GM23338 (cell line): ENCODE data around the gene GALR2. TPM values are rescaled to one million over a fixed set of nuclear protein-coding genes. Genes with fewer than 3 reads are reported as not detected.
A peak's percentile ranks its signal among the peaks of the same experiment; 100 is the strongest.

Experiments used
- ATAC-seq: fragments of 200-7000 bp; cut with Tn5 transposase; 3 replicates; pipeline ENCODE4 v1.9.1; 2020
- DNase-seq: peaks from one replicate; pipeline ENCODE4 v3.0.0-alpha.2; 2015; ENCODE audit warnings: low spot score
- H2AFZ ChIP-seq: fragments of 200-600 bp; sonication (generic); 2 replicates; pipeline ENCODE4 v1.8.0; 2016; ENCODE audit warnings: antibody characterized with exemption, mild to moderate bottlenecking, moderate library complexity
- H3F3A ChIP-seq: fragments of 200-600 bp; sonication (generic); replicated peaks from 2 replicates; pipeline ENCODE4 v1.8.0; 2017; ENCODE audit warnings: antibody characterized with exemption, mixed run types, low read depth
- H3K27ac ChIP-seq: fragments of 200-600 bp; sonication (generic); 2 replicates; pipeline ENCODE4 v1.6.1; 2016; ENCODE audit warnings: low read depth
- H3K27me3 ChIP-seq: fragments of 200-600 bp; sonication (generic); 2 replicates; pipeline ENCODE4 v1.8.0; 2016; ENCODE audit warnings: mild to moderate bottlenecking, mixed run types, moderate library complexity; ENCODE audit not compliant: insufficient read depth
- H3K36me3 ChIP-seq: fragments of 200-600 bp; sonication (generic); 2 replicates; pipeline ENCODE4 v1.8.0; 2016; ENCODE audit warnings: mild to moderate bottlenecking; ENCODE audit not compliant: insufficient read depth
- H3K4me1 ChIP-seq: fragments of 200-600 bp; sonication (generic); 2 replicates; pipeline ENCODE4 v1.8.0; 2016; ENCODE audit warnings: mild to moderate bottlenecking, moderate library complexity; ENCODE audit not compliant: insufficient read depth
- H3K4me2 ChIP-seq: fragments of 200-600 bp; sonication (generic); 2 replicates; pipeline ENCODE4 v1.7.1; 2017; ENCODE audit warnings: mixed run types
- H3K4me3 ChIP-seq: fragments of 200-600 bp; sonication (generic); 2 replicates; pipeline ENCODE4 v1.6.1; 2016; ENCODE audit warnings: mixed run types
- H3K79me2 ChIP-seq: fragments of 200-600 bp; sonication (generic); replicated peaks from 2 replicates; pipeline ENCODE4 v1.8.0; 2017; ENCODE audit warnings: mild to moderate bottlenecking; ENCODE audit not compliant: insufficient read depth
- H3K9me2 ChIP-seq: fragments of 200-600 bp; sonication (generic); 2 replicates; pipeline ENCODE4 v1.8.0; 2017; ENCODE audit not compliant: insufficient read depth
- H4K20me1 ChIP-seq: fragments of 200-600 bp; sonication (generic); replicated peaks from 2 replicates; pipeline ENCODE4 v1.8.0; 2017; ENCODE audit warnings: mild to moderate bottlenecking; ENCODE audit not compliant: insufficient read depth
- H3K27ac Mint-ChIP-seq: 2 replicates; pipeline ENCODE4 v1.8.0; 2020; ENCODE audit warnings: inconsistent platforms, mild to moderate bottlenecking, moderate library complexity, mixed read lengths
- H3K27me3 Mint-ChIP-seq: 3 replicates; pipeline ENCODE4 v1.8.0; 2022; ENCODE audit warnings: low read depth, mild to moderate bottlenecking, moderate library complexity, mixed read lengths, inconsistent platforms; ENCODE audit not compliant: insufficient read depth, poor library complexity
- H3K36me3 Mint-ChIP-seq: 3 replicates; pipeline ENCODE4 v1.8.0; 2021; ENCODE audit warnings: low read depth, mild to moderate bottlenecking, inconsistent platforms, moderate library complexity, mixed read lengths
- H3K4me1 Mint-ChIP-seq: 3 replicates; pipeline ENCODE4 v1.8.0; 2020; ENCODE audit warnings: mild to moderate bottlenecking, inconsistent platforms, mixed read lengths
- H3K4me3 Mint-ChIP-seq: 3 replicates; pipeline ENCODE4 v1.8.0; 2021; ENCODE audit warnings: moderate library complexity, mild to moderate bottlenecking, inconsistent platforms, mixed read lengths
- H3K9me3 Mint-ChIP-seq: 3 replicates; pipeline ENCODE4 v1.8.0; 2020; ENCODE audit warnings: moderate library complexity, mild to moderate bottlenecking, inconsistent platforms, mixed read lengths
- CREB1 ChIP-seq: fragments of 250-450 bp; sonication (Bioruptor Pico); IDR thresholded peaks from 2 replicates; pipeline ENCODE4 v1.5.0; 2020; ENCODE audit warnings: low read depth, mild to moderate bottlenecking, moderate library complexity
- CTCF ChIP-seq, 2 experiments: fragments of 200-600 bp in 1 of 2; sonication (generic) in 1 of 2; conservative IDR thresholded peaks; 2 replicates each; pipeline versions ENCODE4 v1.5.1 to v1.6.1; 2016 to 2017; ENCODE audit warnings: antibody characterized with exemption in 2 of 2, low read depth in 2 of 2, mild to moderate bottlenecking in 2 of 2, moderate library complexity in 1 of 2
- ETS1 ChIP-seq: IDR thresholded peaks from 2 replicates; pipeline ENCODE4 v1.6.1; 2016; ENCODE audit warnings: antibody characterized with exemption
- EZH2 ChIP-seq: fragments of 200-600 bp; sonication (generic); IDR thresholded peaks from one replicate; pipeline ENCODE4 v1.8.0; 2017; ENCODE audit warnings: antibody characterized with exemption, mild to moderate bottlenecking, low read depth; ENCODE audit not compliant: unreplicated experiment
- EZH2phosphoT487 ChIP-seq: fragments of 200-600 bp; sonication (generic); IDR thresholded peaks from one replicate; pipeline ENCODE4 v1.8.1; 2018; ENCODE audit warnings: antibody characterized with exemption; ENCODE audit not compliant: unreplicated experiment
- JUNB ChIP-seq: IDR thresholded peaks from one replicate; pipeline ENCODE4 v1.6.1; 2016; ENCODE audit warnings: antibody characterized with exemption; ENCODE audit not compliant: unreplicated experiment
- NANOG ChIP-seq: IDR thresholded peaks from 2 replicates; pipeline ENCODE4 v1.6.1; 2016; ENCODE audit warnings: antibody characterized with exemption, borderline replicate concordance
- POLR2AphosphoS5 ChIP-seq: IDR thresholded peaks from 2 replicates; pipeline ENCODE4 v1.6.1; 2016; ENCODE audit warnings: antibody characterized with exemption, low read depth
- REST ChIP-seq: IDR thresholded peaks from one replicate; pipeline ENCODE4 v1.6.1; 2018; ENCODE audit warnings: antibody characterized with exemption; ENCODE audit not compliant: unreplicated experiment
- STAT1 ChIP-seq: IDR thresholded peaks from one replicate; pipeline ENCODE4 v1.6.1; 2016; ENCODE audit warnings: antibody characterized with exemption; ENCODE audit not compliant: unreplicated experiment
- ZNF114 ChIP-seq: fragments of 250-450 bp; sonication (Bioruptor Pico); IDR thresholded peaks from 2 replicates; pipeline ENCODE4 v1.5.0; 2020; ENCODE audit warnings: mild to moderate bottlenecking, moderate library complexity
- ZNF331 ChIP-seq: fragments of 250-450 bp; sonication (Bioruptor Pico); IDR thresholded peaks from 2 replicates; pipeline ENCODE4 v1.5.0; 2020; ENCODE audit warnings: low read depth, mild to moderate bottlenecking, moderate library complexity
- ZNF462 ChIP-seq: fragments of 250-450 bp; sonication (Bioruptor Pico); IDR thresholded peaks from 2 replicates; pipeline ENCODE4 v1.5.0; 2020; ENCODE audit warnings: mild to moderate bottlenecking, moderate library complexity
- polyA plus RNA-seq: library from polyadenylated mRNA; unstranded; fragments of >200 nt; fragmentation: Nextera tagmentation; extraction: Ambion mirVana; gene quantifications from 2 replicates; pipeline ENCODE4 v1.2.1, GENCODE V29; 2016
- total RNA-seq: library from RNA; depleted of rRNA; stranded (reverse); fragments of >200 nt; shearing (Covaris generic); gene quantifications from 2 replicates; pipeline ENCODE4 v1.2.3, GENCODE V29; 2014

GALR2 gene
- total and polyA plus RNA-seq, 2 experiments from 2014 or later: 0.50 to 2.2 TPM

- ATAC-seq (peak; percentile 75), DNase-seq (peak; percentile 97)
- peaks cover 39% of the 10 kb centered on the region for H3K36me3 Mint-ChIP-seq
- Histone ChIP-seq H4K20me1 (no peaks in the 10 kb centered on the region; the same call in 1 of the 2 replicates), H2AFZ (peak within 1 kb of the TSS; percentile 40), H3K79me2 (peaks cover 20% of the 10 kb centered on the region), H3K4me2 (peak within 1 kb of the TSS; percentile 96), H3K4me3 (peak within 1 kb of the TSS; percentile 92), H3K4me1 (peaks cover 26% of the 10 kb centered on the region; the same call in 1 of the 2 replicates), H3K9me2 (no peaks in the 10 kb centered on the region), H3F3A (peaks cover 12% of the 10 kb centered on the region; the same call in 1 of the 2 replicates), H3K27me3 (no peaks in the 10 kb centered on the region), H3K27ac (peak within 1 kb of the TSS; percentile 94), H3K36me3 (peaks cover 17% of the 10 kb centered on the region)
- H3K4me3 Mint-ChIP-seq: peak within 1 kb of the TSS; percentile 86
- peaks cover 3% of the 10 kb centered on the region; the same call in 2 of the 3 replicates for H3K9me3 Mint-ChIP-seq
- peaks cover 27% of the 10 kb centered on the region for H3K4me1 Mint-ChIP-seq
- H3K27me3 Mint-ChIP-seq: peaks cover 10% of the 10 kb centered on the region
- peak within 1 kb of the TSS; percentile 98 for H3K27ac Mint-ChIP-seq
- TF ChIP-seq EZH2: no peak
- TF ChIP-seq REST: no peak
- no peak for TF ChIP-seq JUNB
- peak; percentile 66 for TF ChIP-seq ETS1
- TF ChIP-seq CTCF (conservative IDR thresholded peaks at IDR 0.05; ENCODE audit: low read depth in 2 of 2): no peak
- TF ChIP-seq ZNF114: no peak
- no peak for TF ChIP-seq ZNF331 (CRISPR knock-in tag)
- no peak for TF ChIP-seq NANOG
- peak; percentile 41; the same call in 1 of the 2 replicates for TF ChIP-seq CREB1
- peak; percentile 86 for TF ChIP-seq POLR2AphosphoS5
- no peak for TF ChIP-seq EZH2phosphoT487
- no peak for TF ChIP-seq ZNF462 (CRISPR knock-in tag)
- no peak for TF ChIP-seq STAT1
Observed at GRCh38 chr17:76103274-76104139, 28.9 kb downstream of the GALR2 start, which contains the start of gene EXOC7. Gene EXOC7 (minus strand): TSS chr17:76103787. CDS start chr17:76103692, 95 bp downstream.
